Measurements from ENCODE around the gene C11orf71. TPM values are rescaled to one million over a fixed set of nuclear protein-coding genes. Genes with fewer than 3 reads are reported as not detected.

Gene C11orf71
- total and polyA plus RNA-seq, 7 donors, result 5.0 to 16.4 (median 7.6) TPM

GRCh38 chr11:114430290-114430689, 30.0 kb upstream of the C11orf71 start:
- no peaks in the 10 kb centered on the region for H3K27me3 ChIP-seq
- no peak overlapping the region for H3K27ac ChIP-seq
- TF ChIP-seq POLR2A (IDR thresholded peaks at IDR 0.05), result no peak
- intact Hi-C loops (cut with DNase I), result no loop called here
- no peak overlapping the region for H3K4me3 ChIP-seq
- H3K4me1 ChIP-seq, result no peaks in the 10 kb centered on the region
- no peak for DNase-seq
- no peaks in the 10 kb centered on the region for H3K36me3 ChIP-seq
- no peaks in the 10 kb centered on the region for H3K9me3 ChIP-seq

DNA sequence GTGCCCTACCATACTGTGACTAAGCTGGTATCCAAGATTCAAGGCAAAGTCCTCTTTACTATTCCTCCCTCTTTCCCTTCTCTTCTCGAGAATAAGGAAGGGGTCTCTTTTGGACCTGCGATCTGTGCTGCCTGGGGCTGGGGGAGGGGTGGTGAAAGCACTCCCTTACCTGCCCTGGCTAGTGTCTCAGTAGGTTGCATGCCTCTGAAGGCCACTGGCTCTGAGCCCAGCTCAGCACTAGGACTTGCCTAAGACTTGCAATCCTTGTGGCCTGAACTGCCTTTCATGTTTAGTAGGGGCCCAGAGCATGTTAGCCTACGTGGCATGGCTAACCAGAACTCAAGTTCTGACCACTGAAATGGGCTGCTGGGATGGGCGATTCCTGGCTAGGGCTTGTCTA, 26.0 kb upstream of the C11orf71 start:
- WGBS, 2 donors, result 94 to 98% methylated on average over 4 of the region's 4 CpGs
- Histone ChIP-seq H3K4me3 (no peak overlapping the region), H3K27ac (no peak overlapping the region), H3K27me3 (no peaks in the 10 kb centered on the region), H3K36me3 (no peaks in the 10 kb centered on the region), H3K9me3 (no peaks in the 10 kb centered on the region), H3K4me1 (no peaks in the 10 kb centered on the region)
- TF ChIP-seq POLR2A (IDR thresholded peaks at IDR 0.05), result no peak
- no peak for TF ChIP-seq EP300 (IDR thresholded peaks at IDR 0.05)
- TF ChIP-seq, protein P1, sequence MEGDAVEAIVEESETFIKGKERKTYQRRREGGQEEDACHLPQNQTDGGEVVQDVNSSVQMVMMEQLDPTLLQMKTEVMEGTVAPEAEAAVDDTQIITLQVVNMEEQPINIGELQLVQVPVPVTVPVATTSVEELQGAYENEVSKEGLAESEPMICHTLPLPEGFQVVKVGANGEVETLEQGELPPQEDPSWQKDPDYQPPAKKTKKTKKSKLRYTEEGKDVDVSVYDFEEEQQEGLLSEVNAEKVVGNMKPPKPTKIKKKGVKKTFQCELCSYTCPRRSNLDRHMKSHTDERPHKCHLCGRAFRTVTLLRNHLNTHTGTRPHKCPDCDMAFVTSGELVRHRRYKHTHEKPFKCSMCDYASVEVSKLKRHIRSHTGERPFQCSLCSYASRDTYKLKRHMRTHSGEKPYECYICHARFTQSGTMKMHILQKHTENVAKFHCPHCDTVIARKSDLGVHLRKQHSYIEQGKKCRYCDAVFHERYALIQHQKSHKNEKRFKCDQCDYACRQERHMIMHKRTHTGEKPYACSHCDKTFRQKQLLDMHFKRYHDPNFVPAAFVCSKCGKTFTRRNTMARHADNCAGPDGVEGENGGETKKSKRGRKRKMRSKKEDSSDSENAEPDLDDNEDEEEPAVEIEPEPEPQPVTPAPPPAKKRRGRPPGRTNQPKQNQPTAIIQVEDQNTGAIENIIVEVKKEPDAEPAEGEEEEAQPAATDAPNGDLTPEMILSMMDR (IDR thresholded peaks at IDR 0.05), result no peak
- TF ChIP-seq POLR2AphosphoS5 (IDR thresholded peaks at IDR 0.05), result no peak
- intact Hi-C loops (cut with DNase I), result no loop called here
- no peak for DNase-seq

- H3K27ac ChIP-seq, result no peak overlapping the region
- intact Hi-C loops (cut with DNase I), result no loop called here
- no peak for DNase-seq
- H3K27me3 ChIP-seq, result no peaks in the 10 kb centered on the region
- H3K4me3 ChIP-seq, result no peak overlapping the region
- no peaks in the 10 kb centered on the region for H3K9me3 ChIP-seq
- H3K36me3 ChIP-seq, result no peaks in the 10 kb centered on the region
- TF ChIP-seq EP300 (IDR thresholded peaks at IDR 0.05), result no peak
- no peak for TF ChIP-seq POLR2AphosphoS5 (IDR thresholded peaks at IDR 0.05)
- TF ChIP-seq, protein P1 (IDR thresholded peaks at IDR 0.05), result no peak
- no peak for TF ChIP-seq POLR2A (IDR thresholded peaks at IDR 0.05)
- no peaks in the 10 kb centered on the region for H3K4me1 ChIP-seq
Observed at GRCh38 chr11:114416441-114416961, 16.2 kb upstream of the C11orf71 start.

DNA sequence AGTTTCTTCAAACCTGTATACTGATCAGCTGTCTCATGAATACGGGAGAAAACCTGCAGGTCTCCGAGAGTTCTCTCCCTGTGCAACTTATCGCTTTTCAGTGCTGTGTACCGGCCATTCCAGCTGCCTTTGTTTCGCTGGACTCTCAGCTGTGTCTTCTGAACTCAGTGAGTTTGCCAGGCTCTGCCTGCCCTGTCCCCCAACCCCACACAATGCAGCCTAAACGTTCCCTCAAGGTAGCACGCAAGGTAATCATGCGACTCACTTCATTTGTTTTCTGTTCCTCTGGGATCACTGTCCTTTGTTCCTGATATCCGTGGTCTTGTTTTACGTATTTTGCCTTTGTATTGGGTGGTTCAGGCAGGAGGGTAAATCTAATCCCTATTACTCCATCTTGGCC, 13.6 kb upstream of the C11orf71 start:
- intact Hi-C loops (cut with DNase I), result no loop called here
- no peaks in the 10 kb centered on the region for H3K9me3 ChIP-seq
- no peaks in the 10 kb centered on the region for H3K4me1 ChIP-seq
- H3K27me3 ChIP-seq, result no peaks in the 10 kb centered on the region
- 93 to 95% methylated on average over 10 of the region's 10 CpGs for WGBS, 2 donors
- H3K27ac ChIP-seq, result no peak overlapping the region
- H3K4me3 ChIP-seq, result no peak overlapping the region
- no peak for DNase-seq
- TF ChIP-seq, protein P1 (IDR thresholded peaks at IDR 0.05), result no peak
- TF ChIP-seq POLR2AphosphoS5 (IDR thresholded peaks at IDR 0.05) (no peak), EP300 (IDR thresholded peaks at IDR 0.05) (no peak), POLR2A (IDR thresholded peaks at IDR 0.05) (no peak)
- H3K36me3 ChIP-seq, result peaks cover 0 to 22% (median under 1%) of the 10 kb centered on the region in 4 donors

DNA sequence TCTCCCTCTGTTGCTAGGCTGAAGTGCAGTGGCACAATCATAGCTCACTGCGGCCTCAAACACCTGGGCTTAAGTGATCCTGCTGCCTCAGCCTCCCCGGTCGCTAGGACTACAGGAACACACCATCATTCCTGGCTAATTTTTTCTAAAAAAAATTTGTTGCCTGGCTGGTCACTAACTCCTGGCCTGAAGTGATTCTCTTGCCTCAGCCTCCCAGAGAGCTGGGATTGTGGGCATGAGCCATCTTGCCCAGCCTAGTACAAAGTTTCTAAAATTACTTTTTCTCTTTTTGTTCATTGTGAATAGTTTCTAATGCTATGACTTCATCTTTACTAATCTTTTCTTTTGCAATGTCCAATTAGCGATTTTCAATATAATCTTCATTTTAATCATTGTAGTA, 12.6 kb upstream of the C11orf71 start:
- no peaks in the 10 kb centered on the region for H3K9me3 ChIP-seq
- no peak overlapping the region for H3K4me3 ChIP-seq
- no peak for DNase-seq
- TF ChIP-seq POLR2AphosphoS5 (IDR thresholded peaks at IDR 0.05) (no peak), EP300 (IDR thresholded peaks at IDR 0.05) (no peak), POLR2A (IDR thresholded peaks at IDR 0.05) (no peak)
- TF ChIP-seq, protein P1 (IDR thresholded peaks at IDR 0.05), result no peak
- H3K36me3 ChIP-seq, result peaks cover 0 to 32% (median 2%) of the 10 kb centered on the region in 4 donors
- H3K27ac ChIP-seq, result no peak overlapping the region
- H3K4me1 ChIP-seq, result no peaks in the 10 kb centered on the region
- no peaks in the 10 kb centered on the region for H3K27me3 ChIP-seq
- WGBS, 2 donors, result 96% methylated on average over 4 of the region's 4 CpGs
- intact Hi-C loops (cut with DNase I), result no loop called here
